Measurements from ENCODE around the gene CRISPLD2. TPM values are rescaled to one million over a fixed set of nuclear protein-coding genes. Genes with fewer than 3 reads are reported as not detected.
A peak's percentile ranks its signal among the peaks of the same experiment; 100 is the strongest.

The CRISPLD2 gene
- total and polyA plus RNA-seq, 9 of the 15 experiments (the other 6 are each of a cell fraction or from before 2014, with no cell fraction given), result 0.03 to 0.24 (median 0.04) TPM; not detected in 4

- BruUV-seq (replicated peaks), result no TSS peak
- ChIA-PET POLR2A (interaction anchor here (1.0 kb wide), 1 partner anchor 53 kb away, joined by 3 read pairs; no protein-coding TSS in a partner anchor), CTCF (ENCODE audit: low intra/inter-chr PET ratio) (no interaction called here)
- Histone ChIP-seq H3K36me3 (ENCODE audit: control insufficient read depth, insufficient read depth, low read length) (peaks cover 64% of the 10 kb centered on the region), H3K27me3 (ENCODE audit: control insufficient read depth in 2 of 2, insufficient read depth in 2 of 2, low read length in 2 of 2) (no peaks in the 10 kb centered on the region), H3K9me3 (replicated peaks; ENCODE audit: control insufficient read depth, insufficient read depth, low read depth, low read length) (no peaks in the 10 kb centered on the region), H3K4me1 (replicated peaks in 1 of 2; ENCODE audit: control insufficient read depth in 2 of 2, insufficient read depth in 2 of 2, low read length in 2 of 2) (0 out of 5 replicates have a peak, but pooled peaks cover 0 to 2% of the 10 kb centered on the region in 2 experiments), H3K79me2 (ENCODE audit: control insufficient read depth, insufficient read depth, low read length) (no peaks in the 10 kb centered on the region), H3K27ac (ENCODE audit: extremely low read depth, low read depth, low read length) (no peak overlapping the region), H3K9me1 (ENCODE audit: control insufficient read depth, insufficient read depth, low read length) (no peaks in the 10 kb centered on the region), H3K4me3 (no peak overlapping the region), H3K9ac (ENCODE audit: insufficient read depth in 1 of 2, low read depth in 2 of 2, low read length in 2 of 2) (no peak overlapping the region), H4K20me1 (replicated peaks; ENCODE audit: control insufficient read depth, insufficient read depth, low read length) (no peaks in the 10 kb centered on the region), H2AFZ (ENCODE audit: low read depth, low read length) (no peak overlapping the region), H3K4me2 (ENCODE audit: insufficient read depth, low read length) (no peak overlapping the region)
- 99% methylated on average over 18 of the region's 18 CpGs for WGBS (ENCODE audit: insufficient coverage, low coverage, missing lambda C conversion rate)
- DNase-seq (ENCODE audit: extremely low read depth in 1 of 4, low spot score in 3 of 4) (no peak), ATAC-seq (no peak), FAIRE-seq (no peak)
- intact Hi-C loops (cut with micrococcal nuclease), result no loop called here
- in situ Hi-C loops (cut with MboI), result no loop called here
- TF ChIP-seq TCF7L2 (IDR thresholded peaks at IDR 0.05; ENCODE audit: low read depth, low read length), result no peak
- TF ChIP-seq TGIF2 (CRISPR knock-in tag; IDR thresholded peaks at IDR 0.05), result no peak
- no peak for TF ChIP-seq ZNF644 (tag; IDR thresholded peaks at IDR 0.05; ENCODE audit: low read depth)
- TF ChIP-seq NCOA4 (IDR thresholded peaks at IDR 0.05; ENCODE audit: partially characterized antibody), result no peak
- TF ChIP-seq FUS (optimal IDR thresholded peaks at IDR 0.05; ENCODE audit: low read depth, low read length), result no peak
Observed at GRCh38 chr16:84778720-84779119, 41.1 kb upstream of the CRISPLD2 start.

GRCh38 chr16:84780063-84780462, 39.7 kb upstream of the CRISPLD2 start:
- H3K27me3 ChIP-seq (ENCODE audit: control insufficient read depth in 2 of 2, insufficient read depth in 2 of 2, low read length in 2 of 2), result no peaks in the 10 kb centered on the region
- H3K4me3 ChIP-seq, result no peak overlapping the region
- no peaks in the 10 kb centered on the region for H3K9me3 ChIP-seq (replicated peaks; ENCODE audit: control insufficient read depth, insufficient read depth, low read depth, low read length)
- no peak overlapping the region for H3K4me2 ChIP-seq (ENCODE audit: insufficient read depth, low read length)
- peaks cover 51% of the 10 kb centered on the region for H3K36me3 ChIP-seq (ENCODE audit: control insufficient read depth, insufficient read depth, low read length)
- ChIA-PET POLR2A (interaction anchor here (0.6 to 1.2 kb wide), 2 partner anchors 8 to 11 kb away, joined by 4 read pairs; no protein-coding TSS in a partner anchor), CTCF (ENCODE audit: low intra/inter-chr PET ratio) (no interaction called here)
- 93% methylated on average over 11 of the region's 11 CpGs for WGBS (ENCODE audit: insufficient coverage, low coverage, missing lambda C conversion rate)
- H3K9ac ChIP-seq (ENCODE audit: insufficient read depth in 1 of 2, low read depth in 2 of 2, low read length in 2 of 2), result no peak overlapping the region
- no TSS peak for BruUV-seq (replicated peaks)
- FAIRE-seq, result no peak
- in situ Hi-C loops (cut with MboI) (no loop called here), intact Hi-C loops (cut with micrococcal nuclease) (no loop called here)
- no peak overlapping the region for H3K27ac ChIP-seq (ENCODE audit: extremely low read depth, low read depth, low read length)
- TF ChIP-seq CHD2 (IDR thresholded peaks at IDR 0.05; ENCODE audit: low read depth, low read length) (no peak), CTCFL (IDR thresholded peaks at IDR 0.05; ENCODE audit: borderline replicate concordance, insufficient read depth, low read depth, low read length, poor library complexity, severe bottlenecking) (no peak), POLR2AphosphoS5 (IDR thresholded peaks at IDR 0.05; ENCODE audit: control insufficient read depth, insufficient read depth, low read depth, low read length) (peak; percentile 36; the same call in 1 of the 2 replicates)
- no peaks in the 10 kb centered on the region for H3K9me1 ChIP-seq (ENCODE audit: control insufficient read depth, insufficient read depth, low read length)
- H4K20me1 ChIP-seq (replicated peaks; ENCODE audit: control insufficient read depth, insufficient read depth, low read length), result no peaks in the 10 kb centered on the region
- H3K4me1 ChIP-seq (replicated peaks in 1 of 2; ENCODE audit: control insufficient read depth in 2 of 2, insufficient read depth in 2 of 2, low read length in 2 of 2), result 0 out of 5 replicates have a peak, but pooled peaks cover 0 to 2% of the 10 kb centered on the region in 2 experiments
- no peak for DNase-seq (ENCODE audit: extremely low read depth in 1 of 4, low spot score in 3 of 4)
- ATAC-seq, result peak; percentile 12; the same call in 1 of the 3 replicates
- no peak overlapping the region for H2AFZ ChIP-seq (ENCODE audit: low read depth, low read length)
- H3K79me2 ChIP-seq (ENCODE audit: control insufficient read depth, insufficient read depth, low read length), result no peaks in the 10 kb centered on the region
